Measurements from ENCODE around the gene PTPN11. TPM values are rescaled to one million over a fixed set of nuclear protein-coding genes. Genes with fewer than 3 reads are reported as not detected.

PTPN11 gene
- total and polyA plus RNA-seq, 8 donors = 16.3 to 114 (median 67.5) TPM

DNA sequence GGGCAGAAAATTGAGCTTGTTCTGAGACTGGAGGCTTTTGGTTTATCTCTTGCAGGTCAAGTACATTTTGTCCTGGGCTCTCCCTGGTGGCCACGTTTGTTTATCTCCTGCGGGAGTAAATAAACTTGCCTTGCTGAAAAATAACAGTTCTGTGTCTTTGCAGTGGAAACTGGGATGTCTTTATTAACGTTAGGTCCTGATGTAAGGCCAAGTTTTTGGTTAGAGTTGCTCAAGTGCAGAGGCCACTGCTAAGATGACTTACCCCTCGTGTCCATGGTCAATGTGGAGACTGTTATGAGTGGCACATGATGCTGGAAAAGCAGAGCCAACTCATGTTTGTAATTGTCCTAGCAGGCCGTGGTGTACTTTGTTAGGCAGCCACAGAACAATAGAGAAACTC lies 3.8 kb downstream of the PTPN11 start:
- no peak for DNase-seq
- H3K4me3 ChIP-seq = no peak overlapping the region
- 32 to 49% (median 45%) methylated on average over 5 of the region's 5 CpGs for WGBS, 5 donors
- no peaks in the 10 kb centered on the region for H3K9me3 ChIP-seq
- H3K27ac ChIP-seq = peak overlapping the region in 3 of 5 donors; percentile 9 to 56 (median 29)
- H3K4me1 ChIP-seq = peaks cover 15 to 62% (median 47%) of the 10 kb centered on the region in 4 donors
- peak in 1 of 3 donors; percentile 6 for TF ChIP-seq POLR2AphosphoS5 (IDR thresholded peaks at IDR 0.05)
- no peak for TF ChIP-seq EP300 (IDR thresholded peaks at IDR 0.05)
- TF ChIP-seq CTCF (IDR thresholded peaks at IDR 0.05) = no peak
- no peak for TF ChIP-seq POLR2A (IDR thresholded peaks at IDR 0.05)
- intact Hi-C loops (cut with DNase I; ENCODE audit: low total_unique reads) = no loop called here
- H3K27me3 ChIP-seq = no peaks in the 10 kb centered on the region
- peaks cover 0 to 3% (median 0%) of the 10 kb centered on the region in 4 donors for H3K36me3 ChIP-seq

DNA sequence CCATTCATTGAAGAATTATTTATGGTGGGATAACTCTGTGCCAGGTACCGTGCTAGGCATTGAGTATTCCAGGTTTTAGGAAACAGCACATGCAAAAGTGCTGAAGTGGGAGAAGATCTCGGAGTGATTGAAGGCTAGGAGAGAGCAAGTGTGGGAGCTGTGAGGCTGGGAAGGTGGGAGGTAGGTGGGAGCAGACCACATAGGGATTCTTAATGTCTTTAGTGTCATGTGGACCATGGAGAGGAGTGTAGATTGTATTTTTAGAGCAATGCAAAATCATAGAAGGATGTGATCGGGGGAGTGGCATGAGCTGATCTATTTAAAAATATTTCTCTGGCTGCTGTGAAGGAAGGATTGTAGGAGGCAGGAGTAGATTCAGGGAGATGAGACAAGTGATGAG lies 5.4 kb downstream of the PTPN11 start:
- Histone ChIP-seq H3K4me1 (peaks cover 15 to 53% (median 39%) of the 10 kb centered on the region in 4 donors), H3K36me3 (peaks cover 0 to 9% (median 2%) of the 10 kb centered on the region in 4 donors), H3K27me3 (no peaks in the 10 kb centered on the region), H3K4me3 (no peak overlapping the region), H3K27ac (no peak overlapping the region), H3K9me3 (no peaks in the 10 kb centered on the region)
- no peak for DNase-seq
- TF ChIP-seq POLR2AphosphoS5 (IDR thresholded peaks at IDR 0.05) (no peak), EP300 (IDR thresholded peaks at IDR 0.05) (no peak), CTCF (IDR thresholded peaks at IDR 0.05) (no peak), POLR2A (IDR thresholded peaks at IDR 0.05) (no peak)
- intact Hi-C loops (cut with DNase I; ENCODE audit: low total_unique reads) = no loop called here
- 92 to 96% (median 93%) methylated on average over 3 of the region's 3 CpGs for WGBS, 5 donors

DNA sequence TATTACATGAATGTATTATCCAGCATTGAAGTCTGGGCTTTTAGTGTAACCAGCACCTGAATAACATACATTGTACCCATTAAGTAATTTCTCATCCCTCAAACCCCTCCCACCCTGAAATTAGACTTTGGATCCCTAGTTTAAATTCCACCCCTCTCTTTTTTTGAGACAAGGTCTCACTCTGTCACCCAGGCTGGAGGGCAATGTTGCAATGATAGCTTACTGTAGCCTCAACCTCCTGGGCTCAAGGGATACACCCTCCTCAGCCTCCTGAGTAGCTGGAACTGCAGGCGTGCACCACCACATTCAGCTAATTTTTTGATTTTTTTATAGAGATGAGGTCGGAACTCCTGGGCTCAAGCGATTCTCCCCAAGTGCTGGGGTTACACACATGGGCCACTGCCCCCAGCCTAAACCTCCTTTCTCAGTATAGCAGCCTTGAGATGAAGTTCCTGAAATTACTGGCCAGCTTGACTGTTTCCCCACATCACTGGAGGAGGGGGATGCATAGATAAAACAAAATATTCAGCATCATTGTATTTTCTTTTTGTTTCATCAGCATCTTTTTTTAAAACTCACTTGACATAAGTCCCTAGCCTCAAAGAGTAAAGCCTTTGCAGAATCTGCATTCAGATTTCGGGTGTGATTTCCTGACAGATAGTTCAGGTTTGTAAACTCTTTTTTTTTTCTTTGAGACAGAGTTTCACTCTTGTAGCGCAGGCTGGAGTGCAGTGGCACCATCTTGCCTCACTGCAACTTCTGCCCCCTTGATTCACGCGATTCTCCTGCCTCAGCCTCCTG lies 7.0 kb downstream of the PTPN11 start:
- Histone ChIP-seq H3K9me3 (no peaks in the 10 kb centered on the region), H3K4me3 (no peak overlapping the region), H3K4me1 (peaks cover 6 to 40% (median 24%) of the 10 kb centered on the region in 4 donors), H3K36me3 (peaks cover 0 to 14% (median 4%) of the 10 kb centered on the region in 4 donors), H3K27ac (no peak overlapping the region), H3K27me3 (no peaks in the 10 kb centered on the region)
- WGBS, 5 donors = 94 to 96% (median 95%) methylated on average over 7 of the region's 7 CpGs
- TF ChIP-seq CTCF (IDR thresholded peaks at IDR 0.05) (no peak), POLR2A (IDR thresholded peaks at IDR 0.05) (no peak), EP300 (IDR thresholded peaks at IDR 0.05) (no peak)
- DNase-seq = no peak
- intact Hi-C loops (cut with DNase I; ENCODE audit: low total_unique reads) = no loop called here

DNA sequence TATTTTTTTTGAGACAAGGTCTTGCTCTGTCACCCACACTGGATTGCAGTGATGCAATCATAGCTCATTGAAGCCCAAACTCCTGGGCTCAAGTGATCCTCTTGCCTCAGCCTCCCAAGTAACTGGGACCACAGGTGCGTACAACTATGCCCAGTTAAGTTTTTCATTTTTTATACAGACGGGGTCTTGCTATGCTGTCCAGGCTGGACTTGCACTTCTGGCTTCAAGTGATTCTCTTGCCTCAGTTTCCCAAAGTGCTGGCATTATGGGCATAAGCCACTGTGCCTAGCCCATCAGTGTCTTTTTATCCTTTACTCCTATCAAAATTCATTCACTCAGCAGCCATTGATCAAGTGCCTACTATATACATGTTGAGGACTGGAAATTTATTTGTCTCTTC lies 9.0 kb downstream of the PTPN11 start:
- Histone ChIP-seq H3K27ac (no peak overlapping the region), H3K36me3 (peaks cover 0 to 14% (median 4%) of the 10 kb centered on the region in 4 donors), H3K27me3 (no peaks in the 10 kb centered on the region), H3K4me3 (no peak overlapping the region), H3K9me3 (no peaks in the 10 kb centered on the region), H3K4me1 (peaks cover 0 to 20% (median 6%) of the 10 kb centered on the region in 4 donors)
- WGBS, 5 donors = 94 to 99% (median 98%) methylated on average over 2 of the region's 2 CpGs
- no peak for DNase-seq
- intact Hi-C loops (cut with DNase I; ENCODE audit: low total_unique reads) = no loop called here
- TF ChIP-seq POLR2A (IDR thresholded peaks at IDR 0.05) = no peak
- TF ChIP-seq CTCF (IDR thresholded peaks at IDR 0.05) = no peak
- no peak for TF ChIP-seq EP300 (IDR thresholded peaks at IDR 0.05)
- no peak for TF ChIP-seq POLR2AphosphoS5 (IDR thresholded peaks at IDR 0.05)

Data from stomach (tissue), 9 donors.